Measurements from ENCODE around the gene PSAPL1. TPM values are rescaled to one million over a fixed set of nuclear protein-coding genes. Genes with fewer than 3 reads are reported as not detected.

Gene PSAPL1
- polyA plus RNA-seq, 1 donor from 2014 or later, result not detected

DNA sequence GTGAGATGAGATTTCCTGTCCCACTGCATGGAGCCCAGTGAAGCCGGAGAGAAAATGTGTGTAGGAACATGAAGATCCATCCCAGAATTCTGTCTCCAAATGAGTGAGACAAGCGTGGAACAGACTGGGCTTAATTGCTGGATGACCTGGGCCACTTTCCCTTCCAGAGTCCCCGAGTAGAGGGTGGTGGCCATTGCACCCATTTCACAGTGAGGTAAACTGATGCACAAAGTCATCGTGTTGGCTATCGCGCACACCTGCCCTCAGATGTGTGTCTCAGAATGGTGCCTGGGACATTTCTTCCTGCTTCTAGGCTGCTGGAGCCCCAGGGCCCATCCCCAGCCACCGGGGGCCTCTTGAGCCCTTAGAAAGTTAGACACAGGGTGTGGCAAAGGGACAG lies 43.0 kb upstream of the PSAPL1 start:
- Histone ChIP-seq H3K27me3 (ENCODE audit: insufficient read depth, low read depth, low read length) (no peaks in the 10 kb centered on the region), H2AFZ (ENCODE audit: low read depth, low read length) (no peak overlapping the region), H3F3A (ENCODE audit: insufficient read depth, low read length, poor library complexity, severe bottlenecking) (no peaks in the 10 kb centered on the region), H3K79me2 (replicated peaks; ENCODE audit: insufficient read depth, low read length) (no peaks in the 10 kb centered on the region), H3K9ac (ENCODE audit: low read length) (no peak overlapping the region), H3K9me2 (ENCODE audit: insufficient read depth, low read length) (no peaks in the 10 kb centered on the region), H4K20me1 (ENCODE audit: insufficient read depth) (no peaks in the 10 kb centered on the region), H3K4me3 (ENCODE audit: low read length) (no peak overlapping the region), H3K4me2 (ENCODE audit: low read length) (no peak overlapping the region), H3K9me3 (ENCODE audit: low read length) (no peaks in the 10 kb centered on the region), H3K27ac (ENCODE audit: low read length) (no peak overlapping the region), H3K36me3 (ENCODE audit: insufficient read depth, low read length) (no peaks in the 10 kb centered on the region)
- TF ChIP-seq SMC3 (conservative IDR thresholded peaks at IDR 0.05; ENCODE audit: poor library complexity) (no peak), TAF1 (IDR thresholded peaks at IDR 0.05; ENCODE audit: low read depth) (no peak), EZH2 (IDR thresholded peaks at IDR 0.05; ENCODE audit: borderline replicate concordance, insufficient read depth, low read length, poor library complexity, severe bottlenecking) (no peak), MXI1 (conservative IDR thresholded peaks at IDR 0.05; ENCODE audit: poor library complexity, severe bottlenecking) (no peak), RAD21 (conservative IDR thresholded peaks at IDR 0.05) (no peak), POLR2AphosphoS5 (IDR thresholded peaks at IDR 0.05) (no peak), EP300 (conservative IDR thresholded peaks at IDR 0.05; ENCODE audit: poor library complexity, severe bottlenecking) (no peak)
- TF ChIP-seq, protein P1, sequence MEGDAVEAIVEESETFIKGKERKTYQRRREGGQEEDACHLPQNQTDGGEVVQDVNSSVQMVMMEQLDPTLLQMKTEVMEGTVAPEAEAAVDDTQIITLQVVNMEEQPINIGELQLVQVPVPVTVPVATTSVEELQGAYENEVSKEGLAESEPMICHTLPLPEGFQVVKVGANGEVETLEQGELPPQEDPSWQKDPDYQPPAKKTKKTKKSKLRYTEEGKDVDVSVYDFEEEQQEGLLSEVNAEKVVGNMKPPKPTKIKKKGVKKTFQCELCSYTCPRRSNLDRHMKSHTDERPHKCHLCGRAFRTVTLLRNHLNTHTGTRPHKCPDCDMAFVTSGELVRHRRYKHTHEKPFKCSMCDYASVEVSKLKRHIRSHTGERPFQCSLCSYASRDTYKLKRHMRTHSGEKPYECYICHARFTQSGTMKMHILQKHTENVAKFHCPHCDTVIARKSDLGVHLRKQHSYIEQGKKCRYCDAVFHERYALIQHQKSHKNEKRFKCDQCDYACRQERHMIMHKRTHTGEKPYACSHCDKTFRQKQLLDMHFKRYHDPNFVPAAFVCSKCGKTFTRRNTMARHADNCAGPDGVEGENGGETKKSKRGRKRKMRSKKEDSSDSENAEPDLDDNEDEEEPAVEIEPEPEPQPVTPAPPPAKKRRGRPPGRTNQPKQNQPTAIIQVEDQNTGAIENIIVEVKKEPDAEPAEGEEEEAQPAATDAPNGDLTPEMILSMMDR (IDR thresholded peaks at IDR 0.05; ENCODE audit: poor library complexity, severe bottlenecking), result no peak
- TF ChIP-seq, protein P2, sequence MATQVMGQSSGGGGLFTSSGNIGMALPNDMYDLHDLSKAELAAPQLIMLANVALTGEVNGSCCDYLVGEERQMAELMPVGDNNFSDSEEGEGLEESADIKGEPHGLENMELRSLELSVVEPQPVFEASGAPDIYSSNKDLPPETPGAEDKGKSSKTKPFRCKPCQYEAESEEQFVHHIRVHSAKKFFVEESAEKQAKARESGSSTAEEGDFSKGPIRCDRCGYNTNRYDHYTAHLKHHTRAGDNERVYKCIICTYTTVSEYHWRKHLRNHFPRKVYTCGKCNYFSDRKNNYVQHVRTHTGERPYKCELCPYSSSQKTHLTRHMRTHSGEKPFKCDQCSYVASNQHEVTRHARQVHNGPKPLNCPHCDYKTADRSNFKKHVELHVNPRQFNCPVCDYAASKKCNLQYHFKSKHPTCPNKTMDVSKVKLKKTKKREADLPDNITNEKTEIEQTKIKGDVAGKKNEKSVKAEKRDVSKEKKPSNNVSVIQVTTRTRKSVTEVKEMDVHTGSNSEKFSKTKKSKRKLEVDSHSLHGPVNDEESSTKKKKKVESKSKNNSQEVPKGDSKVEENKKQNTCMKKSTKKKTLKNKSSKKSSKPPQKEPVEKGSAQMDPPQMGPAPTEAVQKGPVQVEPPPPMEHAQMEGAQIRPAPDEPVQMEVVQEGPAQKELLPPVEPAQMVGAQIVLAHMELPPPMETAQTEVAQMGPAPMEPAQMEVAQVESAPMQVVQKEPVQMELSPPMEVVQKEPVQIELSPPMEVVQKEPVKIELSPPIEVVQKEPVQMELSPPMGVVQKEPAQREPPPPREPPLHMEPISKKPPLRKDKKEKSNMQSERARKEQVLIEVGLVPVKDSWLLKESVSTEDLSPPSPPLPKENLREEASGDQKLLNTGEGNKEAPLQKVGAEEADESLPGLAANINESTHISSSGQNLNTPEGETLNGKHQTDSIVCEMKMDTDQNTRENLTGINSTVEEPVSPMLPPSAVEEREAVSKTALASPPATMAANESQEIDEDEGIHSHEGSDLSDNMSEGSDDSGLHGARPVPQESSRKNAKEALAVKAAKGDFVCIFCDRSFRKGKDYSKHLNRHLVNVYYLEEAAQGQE (IDR thresholded peaks at IDR 0.05; ENCODE audit: borderline replicate concordance), result no peak

DNA sequence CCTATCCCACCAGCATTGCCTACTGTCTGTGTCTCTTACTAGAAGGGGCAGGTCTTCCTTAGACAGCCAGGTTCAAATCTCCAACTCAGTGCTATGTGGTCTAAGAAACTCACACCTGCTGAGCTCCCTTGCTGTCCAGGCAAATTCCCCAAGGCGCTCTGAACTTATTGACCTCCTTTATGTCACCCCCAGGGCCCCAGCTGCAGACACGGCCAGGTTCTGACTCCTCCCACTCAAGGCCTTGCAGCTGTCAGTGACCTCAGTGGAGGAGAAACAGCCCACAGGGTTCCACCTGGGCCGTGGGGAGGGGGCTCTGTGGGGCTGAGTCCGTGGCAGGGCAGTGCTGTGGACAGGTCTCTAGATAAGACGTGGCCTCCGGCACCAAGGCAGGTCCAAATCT lies 42.1 kb upstream of the PSAPL1 start:
- TF ChIP-seq EZH2 (IDR thresholded peaks at IDR 0.05; ENCODE audit: borderline replicate concordance, insufficient read depth, low read length, poor library complexity, severe bottlenecking) (no peak), MXI1 (conservative IDR thresholded peaks at IDR 0.05; ENCODE audit: poor library complexity, severe bottlenecking) (no peak), TAF1 (IDR thresholded peaks at IDR 0.05; ENCODE audit: low read depth) (no peak), RAD21 (conservative IDR thresholded peaks at IDR 0.05) (no peak), SMC3 (conservative IDR thresholded peaks at IDR 0.05; ENCODE audit: poor library complexity) (no peak), POLR2AphosphoS5 (IDR thresholded peaks at IDR 0.05) (no peak), EP300 (conservative IDR thresholded peaks at IDR 0.05; ENCODE audit: poor library complexity, severe bottlenecking) (no peak)
- TF ChIP-seq, protein P2 (IDR thresholded peaks at IDR 0.05; ENCODE audit: borderline replicate concordance), result no peak
- TF ChIP-seq, protein P1 (IDR thresholded peaks at IDR 0.05; ENCODE audit: poor library complexity, severe bottlenecking), result no peak
- no peak overlapping the region for H3K27ac ChIP-seq (ENCODE audit: low read length)
- H4K20me1 ChIP-seq (ENCODE audit: insufficient read depth), result no peaks in the 10 kb centered on the region
- H3K4me2 ChIP-seq (ENCODE audit: low read length), result no peak overlapping the region
- H3K27me3 ChIP-seq (ENCODE audit: insufficient read depth, low read depth, low read length), result no peaks in the 10 kb centered on the region
- H3K79me2 ChIP-seq (replicated peaks; ENCODE audit: insufficient read depth, low read length), result no peaks in the 10 kb centered on the region
- no peak overlapping the region for H3K4me3 ChIP-seq (ENCODE audit: low read length)
- no peaks in the 10 kb centered on the region for H3K36me3 ChIP-seq (ENCODE audit: insufficient read depth, low read length)
- H3K9me2 ChIP-seq (ENCODE audit: insufficient read depth, low read length), result no peaks in the 10 kb centered on the region
- H3K9me3 ChIP-seq (ENCODE audit: low read length), result no peaks in the 10 kb centered on the region
- no peaks in the 10 kb centered on the region for H3F3A ChIP-seq (ENCODE audit: insufficient read depth, low read length, poor library complexity, severe bottlenecking)
- no peak overlapping the region for H3K9ac ChIP-seq (ENCODE audit: low read length)
- H2AFZ ChIP-seq (ENCODE audit: low read depth, low read length), result no peak overlapping the region
